Right lobe of liver (tissue), 6 donors: ENCODE data around the gene KIF26A. TPM values are rescaled to one million over a fixed set of nuclear protein-coding genes. Genes with fewer than 3 reads are reported as not detected.

ENCODE experiments used
- ATAC-seq, 4 donors: fragments of 200-7000 bp; cut with Tn5 transposase; one replicate each; pipeline ENCODE4 v1.9.1; 2020; ENCODE audit warnings: mild to moderate bottlenecking in 4 of 4, moderate library complexity in 4 of 4
- DNase-seq, 3 donors: peaks; one replicate each; pipeline ENCODE4 v3.0.0-alpha.2; 2020
- H3K27ac ChIP-seq, 3 donors: fragments of 200-600 bp; one replicate each; pipeline ENCODE4 v1.8.0; 2022
- H3K27me3 ChIP-seq, 2 donors: fragments of 200-600 bp; one replicate each; pipeline ENCODE4 v1.8.0; 2022
- H3K36me3 ChIP-seq, 4 donors: fragments of 200-600 bp; sonication (generic) in 1 of 4; one replicate each; pipeline versions ENCODE4 v1.5.1 to v1.8.0; 2017 to 2022; ENCODE audit warnings: control low read depth in 1 of 4
- H3K4me1 ChIP-seq, 4 donors: fragments of 200-600 bp; sonication (generic) in 1 of 4; one replicate each; pipeline versions ENCODE4 v1.5.1 to v1.8.0; 2017 to 2022; ENCODE audit warnings: control low read depth in 1 of 4
- H3K4me3 ChIP-seq, 3 donors: fragments of 200-600 bp; one replicate each; pipeline ENCODE4 v1.8.0; 2022
- H3K9me3 ChIP-seq, 4 donors: fragments of 200-600 bp; sonication (generic) in 1 of 4; one replicate each; pipeline versions ENCODE4 v1.5.1 to v1.8.0; 2017 to 2022; ENCODE audit warnings: control low read depth in 1 of 4
- CTCF ChIP-seq, 4 donors: fragments of 200-600 bp in 3 of 4; fragments of 450-650 bp in 1 of 4; IDR thresholded peaks; one replicate each; pipeline versions ENCODE4 v1.5.1 to v1.8.0; 2016 to 2022; ENCODE audit warnings: antibody characterized with exemption in 4 of 4, mild to moderate bottlenecking in 2 of 4
- POLR2A ChIP-seq: fragments of 450-650 bp; IDR thresholded peaks from one replicate; pipeline ENCODE4 v1.6.1; 2017; ENCODE audit warnings: antibody characterized with exemption, mild to moderate bottlenecking
- WGBS: methylation state at CpG from one replicate; pipeline ENCODE4 v1.1.6; 2018; ENCODE audit warnings: low coverage, low lambda C conversion rate; ENCODE audit not compliant: insufficient coverage; ENCODE audit errors: missing lambda C conversion rate; 5-methylcytosine and 5-hydroxymethylcytosine counted together
- intact Hi-C, 2 donors: fragments of 100-400 bp; cut with DNase I; formaldehyde crosslinking; loops; one replicate each; pipeline versions ENCODE4 v1.11.2 to v1.14.1; 2022
- total RNA-seq, 6 experiments: library from RNA; depleted of rRNA in 2 of 6; stranded (reverse); fragments of >200 nt in 2 of 6; fragmentation: NEBNext Ultra II Directional in 3 of 6; extraction: Animal tissue kit (Norgen Biotek cat#: 25700) in 3 of 6; gene quantifications; one replicate each; pipeline versions ENCODE4 v1.1.0 to v1.2.4, GENCODE V29; 2016 to 2023
- donor health status: DM: no; HTN: yes; CAD: no.
- donor health status: DM: no; HTN: no; CAD: no.
- donor health status: DM: no; HTN: no; CAD: no.
- donor health status: DM: no; HTN: yes; CAD: no.
- donor health status: DM: no; HTN: yes; CAD: no.

KIF26A gene
- total RNA-seq, 6 experiments from 2014 or later: 0.79 to 1.5 (median 1.1) TPM

- DNase-seq (no peak), ATAC-seq (no peak)
- no peak overlapping the region for H3K4me3 ChIP-seq
- no peaks in the 10 kb centered on the region for H3K36me3 ChIP-seq
- intact Hi-C loops: no loop called here
- 64% methylated on average over 4 of the region's 20 CpGs for WGBS
- no peak overlapping the region for H3K27ac ChIP-seq
- H3K4me1 ChIP-seq: no peaks in the 10 kb centered on the region
- H3K9me3 ChIP-seq: no peaks in the 10 kb centered on the region
- no peaks in the 10 kb centered on the region for H3K27me3 ChIP-seq
- TF ChIP-seq POLR2A (no peak), CTCF (IDR thresholded peaks at IDR 0.05) (no peak)
Measured at GRCh38 chr14:104169005-104169698, 30.8 kb downstream of the KIF26A start.

GRCh38 chr14:104169699-104170479, 31.5 kb downstream of the KIF26A start:
- no peak for DNase-seq
- Histone ChIP-seq H3K4me1 (no peaks in the 10 kb centered on the region), H3K9me3 (no peaks in the 10 kb centered on the region), H3K27ac (no peak overlapping the region), H3K4me3 (no peak overlapping the region), H3K36me3 (no peaks in the 10 kb centered on the region), H3K27me3 (no peaks in the 10 kb centered on the region)
- ATAC-seq: no peak
- WGBS: 64% methylated on average over 22 of the region's 27 CpGs
- intact Hi-C loops: no loop called here
- TF ChIP-seq CTCF (IDR thresholded peaks at IDR 0.05): no peak
- TF ChIP-seq POLR2A: no peak

- Histone ChIP-seq H3K9me3 (no peaks in the 10 kb centered on the region), H3K27me3 (no peaks in the 10 kb centered on the region), H3K36me3 (no peaks in the 10 kb centered on the region), H3K27ac (no peak overlapping the region), H3K4me1 (no peaks in the 10 kb centered on the region), H3K4me3 (no peak overlapping the region)
- no peak for ATAC-seq
- intact Hi-C loops: no loop called here
- no peak for TF ChIP-seq CTCF (IDR thresholded peaks at IDR 0.05)
- no peak for TF ChIP-seq POLR2A
- DNase-seq: no peak
- WGBS: 56% methylated on average over 6 of the region's 28 CpGs
Measured at GRCh38 chr14:104171029-104171697, 32.8 kb downstream of the KIF26A start.

- DNase-seq (no peak), ATAC-seq (no peak)
- H3K9me3 ChIP-seq: no peaks in the 10 kb centered on the region
- no peak overlapping the region for H3K27ac ChIP-seq
- H3K36me3 ChIP-seq: no peaks in the 10 kb centered on the region
- TF ChIP-seq CTCF (IDR thresholded peaks at IDR 0.05): no peak
- no peak for TF ChIP-seq POLR2A
- no CpG with 5 or more reads among the region's 33 CpGs for WGBS
- intact Hi-C loops: no loop called here
- no peaks in the 10 kb centered on the region for H3K27me3 ChIP-seq
- no peaks in the 10 kb centered on the region for H3K4me1 ChIP-seq
- H3K4me3 ChIP-seq: no peak overlapping the region
Measured at GRCh38 chr14:104171895-104172294, 33.5 kb downstream of the KIF26A start.
